D341Med (cell line): ENCODE measurements around the gene AEN.
"Not testable (repeated sequence)": the region's sequence is repeated elsewhere in the genome, so short reads cannot be mapped to it uniquely, and the experiment has no call there.

Experiments
- DNase-seq: peaks from one replicate; pipeline ENCODE4 v3.0.0; 2012; ENCODE audit warnings: low spot score

Gene AEN

GRCh38 chr15:88631464-88632028 is 10.4 kb downstream of the AEN start:
- no peak for DNase-seq

GRCh38 chr15:88632797-88633196 is 11.7 kb downstream of the AEN start:
- DNase-seq, result not testable (repeated sequence)

- no peak for DNase-seq
These were observed 13.3 kb downstream of the AEN start for GRCh38 chr15:88634449-88634848.

GRCh38 chr15:88635318-88635717 is 14.2 kb downstream of the AEN start:
- no peak for DNase-seq

- DNase-seq, result peak; percentile 19
These were observed 14.9 kb downstream of the AEN start for GRCh38 chr15:88636050-88636449.

GRCh38 chr15:88636654-88637053 is 15.5 kb downstream of the AEN start:
- no peak for DNase-seq

- no peak for DNase-seq
These were observed 16.3 kb downstream of the AEN start for GRCh38 chr15:88637436-88637835.

GRCh38 chr15:88637841-88638625 is 16.9 kb downstream of the AEN start:
- DNase-seq, result peak; percentile 36

GRCh38 chr15:88638626-88639372 is 17.7 kb downstream of the AEN start, which contains the start of gene ISG20:
ISG20 (plus strand) TSS chr15:88639016; CDS start chr15:88639367, 351 bp downstream.
- peak; percentile 52 for DNase-seq

GRCh38 chr15:88641959-88642452 is 20.9 kb downstream of the AEN start:
- no peak for DNase-seq

- not testable (repeated sequence) for DNase-seq
These were observed 21.4 kb downstream of the AEN start for GRCh38 chr15:88642514-88642913.

GRCh38 chr15:88644741-88645140 is 23.6 kb downstream of the AEN start:
- DNase-seq, result peak; percentile 4

- peak; percentile 8 for DNase-seq
These were observed 24.3 kb downstream of the AEN start for GRCh38 chr15:88645171-88646087.

GRCh38 chr15:88646088-88646405 is 24.9 kb downstream of the AEN start:
- peak; percentile 3 for DNase-seq

- DNase-seq, result peak; percentile 9
These were observed 25.8 kb downstream of the AEN start for GRCh38 chr15:88646951-88647350.

- peak; percentile 22 for DNase-seq
These were observed 26.4 kb downstream of the AEN start for GRCh38 chr15:88647351-88648105.

GRCh38 chr15:88648357-88649214 is 27.4 kb downstream of the AEN start:
- DNase-seq, result peak; percentile 30

GRCh38 chr15:88649286-88649733 is 28.2 kb downstream of the AEN start:
- DNase-seq, result peak; percentile 20

- peak; percentile 9 for DNase-seq
These were observed 28.8 kb downstream of the AEN start for GRCh38 chr15:88649753-88650551.
